ENCODE measurements around the gene BRME1.
"Not testable (repeated sequence)": the region's sequence is repeated elsewhere in the genome, so short reads cannot be mapped to it uniquely, and the experiment has no call there.

The BRME1 gene

DNA sequence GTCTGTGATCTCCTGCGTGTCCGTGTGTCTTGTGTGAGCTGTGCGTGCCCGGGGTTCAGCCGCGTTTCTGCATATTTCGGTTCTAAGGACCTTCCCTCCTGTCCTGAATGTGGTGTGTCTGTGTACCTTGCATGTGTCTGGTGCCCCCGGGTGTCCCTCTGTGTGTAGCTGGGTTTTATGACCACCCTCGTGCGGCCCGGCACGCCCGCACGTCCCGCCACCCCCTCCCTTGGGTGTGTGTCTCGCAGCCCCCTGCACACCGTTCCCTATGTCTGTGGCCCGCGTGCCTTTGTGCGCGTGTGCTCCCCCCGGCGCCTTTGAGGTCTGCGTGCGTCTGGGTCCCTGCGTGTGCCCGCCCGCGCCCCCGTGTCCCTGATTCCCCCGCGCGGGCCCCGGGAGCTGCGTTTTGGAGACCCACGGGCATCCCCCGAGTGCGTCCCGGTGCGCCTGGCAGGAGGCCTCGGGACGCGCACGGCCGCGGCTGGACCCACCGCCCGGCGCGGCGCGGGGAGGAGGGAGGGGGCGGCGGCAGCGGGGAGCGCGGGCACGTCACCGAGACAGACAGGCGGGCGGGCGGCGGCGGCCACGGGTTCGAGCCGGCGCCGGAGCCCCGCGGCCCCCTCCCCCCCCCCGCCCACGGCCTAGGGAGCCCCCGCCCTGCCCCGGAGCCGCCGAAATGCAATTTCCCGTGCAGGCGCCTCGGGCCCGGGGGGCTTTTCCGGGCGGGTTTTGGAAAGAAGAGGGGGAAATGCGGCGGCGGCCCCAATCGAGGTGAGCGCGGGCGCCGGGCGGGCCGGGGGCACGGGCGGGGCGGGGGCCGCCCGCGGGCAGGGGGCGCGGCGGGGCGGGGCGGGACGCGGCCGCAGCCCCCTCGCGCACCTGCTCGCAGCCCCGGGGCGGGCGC is 41.0 kb downstream of the BRME1 start:
- DNase-seq = no peak

DNA sequence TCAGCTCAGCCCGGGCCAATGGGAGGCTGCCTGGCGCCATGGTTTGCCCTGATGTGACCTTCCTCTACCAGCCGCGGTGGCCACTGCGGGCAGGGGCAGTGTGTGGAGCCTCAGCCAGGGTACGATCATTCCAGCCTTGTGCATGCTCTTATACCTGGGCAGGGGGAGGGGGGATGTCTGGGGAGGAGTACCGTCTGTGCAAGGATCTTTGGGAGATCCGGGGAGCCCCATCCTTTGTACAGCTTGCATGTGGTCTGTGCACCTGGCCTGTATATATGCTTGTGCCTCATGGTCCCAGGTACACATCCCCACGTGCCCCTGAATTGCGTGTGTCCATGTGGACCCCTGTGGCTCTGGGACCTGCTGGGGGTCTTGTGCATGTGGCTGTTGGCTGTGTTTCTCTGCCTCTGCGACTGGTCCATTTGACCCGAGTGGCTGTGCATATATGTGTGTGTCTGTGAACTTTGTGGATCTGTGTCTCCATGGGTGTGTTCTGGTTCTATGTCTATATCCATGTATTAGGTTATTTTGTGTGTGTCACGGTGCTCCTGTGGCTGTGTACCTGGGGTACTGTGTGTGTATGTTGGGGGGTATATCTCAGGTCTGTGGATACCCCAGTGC is 41.8 kb downstream of the BRME1 start:
- no peak for DNase-seq

DNA sequence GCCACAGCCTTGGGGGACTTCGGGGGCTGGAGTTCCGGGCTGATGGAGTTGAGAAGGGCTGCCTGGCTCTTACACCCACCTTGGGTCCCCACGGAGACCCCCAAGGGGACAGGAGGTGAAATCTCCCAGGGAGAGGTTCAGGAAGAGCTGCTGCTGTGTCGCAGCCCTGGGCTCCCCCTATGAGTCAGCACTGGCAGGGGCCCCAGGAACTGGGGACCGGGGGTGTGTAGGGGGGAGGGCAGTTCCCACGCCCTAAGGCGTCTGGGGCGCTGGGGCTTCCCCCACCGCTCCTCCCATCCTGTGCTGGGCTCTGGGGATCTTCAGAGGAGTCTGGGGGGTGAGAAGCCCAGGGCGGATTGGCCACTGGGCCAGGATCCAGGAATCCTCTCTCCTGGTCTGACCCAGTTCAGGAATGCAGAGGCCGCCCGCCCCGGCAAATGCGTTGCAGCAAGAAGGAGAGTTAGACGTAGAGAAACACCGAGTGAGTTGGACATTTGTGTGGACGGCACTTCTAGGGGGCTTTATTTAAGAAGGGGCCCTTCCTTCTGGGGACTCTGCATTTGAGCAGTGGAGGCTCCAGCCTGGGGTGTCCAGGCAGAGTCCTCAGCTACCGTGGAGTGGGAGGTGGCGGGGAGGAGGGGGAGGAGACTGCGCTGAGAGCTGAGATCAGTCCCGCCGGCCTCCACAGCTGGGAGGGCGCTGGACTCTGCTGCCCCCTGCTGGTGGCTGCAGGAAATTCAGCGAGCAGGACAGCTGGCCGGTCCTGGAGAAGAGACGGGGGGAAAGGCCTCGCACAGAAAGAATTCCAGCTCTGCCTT is 44.0 kb downstream of the BRME1 start:
- peak; percentile 53 for DNase-seq

DNA sequence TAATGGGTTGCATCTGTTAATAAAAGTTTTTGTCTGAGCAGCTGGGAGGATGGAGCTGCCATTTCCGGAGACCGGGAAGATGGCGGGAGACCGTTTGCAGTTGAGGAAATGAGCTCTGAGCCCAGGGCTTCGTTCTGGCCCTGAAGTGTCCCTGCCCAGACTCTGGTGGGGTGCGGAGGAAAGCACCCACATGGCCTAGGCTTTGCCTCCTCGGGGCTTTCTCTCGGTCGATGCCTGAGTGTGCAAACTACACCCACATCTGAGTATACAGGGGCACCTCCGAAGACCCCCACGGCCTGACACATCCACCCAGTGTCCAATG is 44.6 kb downstream of the BRME1 start:
- DNase-seq = no peak

DNA sequence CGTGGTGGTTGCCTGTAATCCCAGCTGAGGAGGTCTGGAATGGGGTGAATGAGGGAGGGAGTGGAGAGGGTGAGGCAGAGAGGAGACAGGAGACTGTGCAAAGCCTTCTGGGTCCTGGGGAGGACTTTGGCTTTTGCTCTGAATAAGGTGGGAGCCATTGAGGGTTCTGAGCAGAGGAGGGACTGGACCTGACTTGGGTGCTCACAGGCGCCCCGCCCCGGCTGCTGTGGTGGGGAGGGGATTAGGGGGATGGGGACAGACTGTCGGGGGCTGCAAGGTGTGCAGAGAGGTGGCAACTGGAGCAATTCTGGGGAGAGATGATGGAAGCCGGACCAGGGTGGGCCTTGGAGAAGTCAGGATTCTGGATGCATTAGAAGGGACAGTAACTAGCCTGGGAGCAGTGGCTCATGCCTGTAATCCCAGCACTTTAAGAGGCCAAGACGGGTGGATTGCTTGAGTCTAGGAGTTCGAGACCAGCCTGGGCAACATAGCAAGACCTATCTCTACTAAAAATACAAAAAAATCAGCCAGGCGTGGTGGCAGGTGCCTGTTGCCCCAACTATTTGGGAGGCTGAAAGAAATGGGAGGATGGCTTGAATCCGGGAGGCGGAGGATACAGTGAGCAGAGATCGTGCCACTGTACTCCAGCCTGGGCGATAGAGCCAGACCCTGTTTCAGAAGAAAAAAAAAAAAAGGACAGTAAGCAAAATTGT is 45.1 kb downstream of the BRME1 start:
- no peak for DNase-seq

DNA sequence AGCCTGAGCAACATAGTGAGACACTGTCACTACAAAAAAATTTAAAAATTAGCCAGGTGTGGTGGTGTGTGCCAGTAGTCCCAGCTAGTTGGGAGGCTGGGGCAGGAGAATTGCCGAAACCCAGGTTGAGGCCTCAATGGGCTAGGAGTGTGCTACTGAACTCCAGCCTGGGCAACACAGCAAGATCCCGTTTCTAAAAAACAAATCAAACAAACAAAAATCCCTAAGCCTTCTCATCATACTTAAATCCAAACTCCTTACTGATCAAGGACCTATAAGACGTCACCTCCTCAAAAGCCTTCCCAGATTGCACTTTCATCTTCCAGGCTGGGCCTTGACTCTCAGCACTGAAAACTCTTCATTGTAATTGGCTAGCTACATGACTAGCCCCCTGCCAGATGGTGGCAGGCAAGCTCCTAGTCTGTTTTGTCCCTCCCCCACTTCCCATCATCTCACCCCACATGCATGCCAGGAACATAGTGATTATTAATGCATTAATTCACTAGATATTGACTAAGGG is 46.5 kb downstream of the BRME1 start:
- DNase-seq = no peak

DNA sequence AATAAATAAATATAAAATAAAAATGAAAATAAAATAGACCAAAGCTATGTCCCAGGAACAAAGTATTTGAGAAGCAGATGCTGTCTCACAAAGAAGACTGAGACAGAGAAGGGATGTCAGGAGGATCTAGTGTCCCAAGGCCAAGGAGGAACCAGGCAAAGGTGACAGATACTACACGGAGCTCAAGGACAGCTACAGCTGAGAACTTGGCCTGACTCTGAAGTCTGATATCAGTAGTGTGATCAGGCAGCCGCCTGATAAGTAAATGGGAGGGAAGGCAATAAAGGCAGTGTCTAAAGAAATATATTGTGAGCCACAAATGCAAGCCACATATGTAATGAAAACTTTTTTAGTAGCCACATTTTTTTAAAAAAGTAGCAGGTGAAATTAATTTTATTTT is 49.4 kb downstream of the BRME1 start:
- DNase-seq = no peak

DNA sequence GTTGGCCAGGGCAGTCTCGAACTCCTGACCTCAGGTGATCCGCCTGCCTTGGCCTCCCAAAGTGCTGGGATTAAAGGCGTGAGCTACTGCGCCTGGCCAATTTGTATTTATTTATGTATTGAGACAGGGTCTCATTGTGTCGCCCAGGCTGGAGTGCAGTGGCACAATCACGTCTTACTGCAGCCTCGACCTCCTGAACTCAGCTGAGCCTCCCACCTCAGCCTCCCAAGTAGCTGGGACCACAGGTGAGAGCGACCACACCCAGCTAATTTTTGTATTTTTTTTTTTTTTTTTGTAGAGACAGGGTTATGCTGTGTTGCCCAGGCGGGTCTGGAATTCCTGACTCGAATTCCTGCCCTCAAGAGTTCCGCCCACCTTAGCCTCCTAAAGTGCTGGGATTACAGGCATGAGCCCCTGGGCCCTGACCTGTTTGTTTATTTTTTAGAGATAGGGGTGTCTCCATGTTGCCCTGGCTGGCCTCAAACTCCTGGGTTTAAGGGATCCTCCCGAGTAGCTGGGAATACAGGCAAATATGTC is 53.7 kb downstream of the BRME1 start:
- DNase-seq = not testable (repeated sequence)

DNA sequence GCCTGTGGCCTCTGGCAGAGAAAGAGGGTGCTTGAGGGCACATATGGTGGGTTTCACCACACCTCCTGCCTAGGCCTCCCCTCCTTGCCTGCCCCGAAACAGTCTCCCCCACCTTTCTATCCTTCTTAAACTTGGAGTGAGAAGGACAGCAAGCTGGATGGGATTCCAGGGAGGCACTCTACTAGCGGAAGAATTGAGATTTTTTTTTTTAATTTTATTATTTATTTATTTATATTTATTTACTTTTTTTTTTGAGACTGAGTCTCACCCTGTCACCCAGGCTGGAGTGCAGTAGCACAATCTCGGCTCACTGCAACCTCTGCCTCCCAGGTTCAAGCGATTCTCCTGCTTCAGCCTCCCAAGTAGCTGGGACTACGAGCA is 54.2 kb downstream of the BRME1 start:
- DNase-seq = not testable (repeated sequence)

DNA sequence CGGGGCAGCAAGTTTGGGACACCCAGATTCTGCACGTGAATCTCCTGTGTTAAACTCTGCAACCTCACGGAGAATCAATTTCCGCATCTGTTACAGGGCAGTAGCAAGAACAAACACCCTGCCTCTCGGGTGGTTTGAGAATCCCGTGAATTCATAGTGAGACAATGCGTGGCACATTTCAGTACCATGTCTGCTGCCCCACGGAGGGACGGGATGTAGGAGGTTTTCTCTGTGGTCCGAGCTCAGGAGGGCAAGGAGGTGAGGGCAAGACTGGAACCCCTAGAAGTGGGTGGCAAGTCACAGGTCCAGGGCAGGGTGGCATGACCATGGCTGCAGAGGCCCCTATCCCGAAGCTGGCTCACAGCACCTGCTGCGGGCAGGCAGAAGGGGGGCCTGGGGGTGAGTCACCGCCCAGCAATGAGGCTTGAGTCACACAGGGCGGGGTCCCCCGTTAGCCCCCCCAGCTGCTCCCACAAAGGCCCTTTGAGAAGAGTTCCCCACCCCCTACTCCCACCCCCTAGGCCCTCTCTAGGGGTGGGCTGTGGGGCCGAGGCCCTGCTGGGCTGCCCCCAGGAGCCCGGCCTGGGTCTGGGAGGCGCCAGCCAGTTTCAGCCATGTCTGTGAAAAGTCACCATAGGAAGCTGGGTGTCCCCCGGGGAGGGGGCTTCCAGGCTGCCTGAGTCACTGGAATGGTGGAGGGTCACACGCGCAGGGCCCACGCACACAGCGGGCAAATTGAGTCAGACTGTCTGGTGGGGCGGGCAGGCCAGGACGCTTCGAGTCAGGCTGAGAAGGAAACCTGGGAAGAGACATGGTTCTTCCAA is 54.8 kb downstream of the BRME1 start:
- DNase-seq = no peak

DNA sequence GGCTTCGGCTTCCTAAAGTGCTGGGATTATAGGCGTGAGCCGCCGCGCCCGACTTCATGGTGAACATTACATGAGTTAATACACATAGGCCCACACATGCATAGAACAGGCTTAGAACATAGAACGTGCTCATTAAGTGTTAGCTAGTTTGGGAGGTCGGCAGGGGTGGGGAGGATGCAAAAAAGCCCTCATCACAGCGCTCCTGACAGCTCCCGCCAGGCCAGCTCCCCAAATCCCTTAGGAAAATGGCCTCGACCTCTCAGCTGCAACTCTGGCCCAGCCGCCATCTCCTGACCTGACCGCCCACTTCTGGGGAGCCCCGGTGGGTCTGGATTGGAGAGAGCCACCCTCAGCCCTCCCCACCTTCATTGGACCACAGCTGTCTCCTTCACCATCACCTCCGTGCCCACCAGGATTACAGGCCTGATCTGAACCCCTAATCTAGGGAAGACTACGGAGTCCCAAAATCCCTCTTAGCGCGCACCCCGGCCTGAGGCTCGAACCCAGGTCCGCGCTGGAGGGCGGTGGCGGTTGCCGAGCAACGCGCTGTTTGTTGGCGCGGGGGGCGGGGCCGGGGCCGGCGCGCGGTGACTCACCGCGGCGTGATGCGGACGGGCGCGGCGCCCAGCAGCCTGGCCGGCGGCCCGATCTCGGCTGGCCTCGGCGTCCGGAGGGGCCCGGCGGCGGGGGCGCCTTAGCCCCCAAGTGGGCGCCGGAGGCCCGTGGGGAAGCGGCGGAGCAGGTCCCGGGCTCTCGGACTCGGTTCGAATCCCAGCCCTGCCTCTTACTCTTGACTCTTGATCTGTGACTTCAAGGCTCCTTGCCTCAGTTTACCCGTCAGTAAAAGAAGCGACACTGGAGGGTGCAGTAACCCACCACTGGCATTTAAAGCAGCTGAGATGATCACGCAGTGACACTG is 55.7 kb downstream of the BRME1 start:
- DNase-seq = peak; percentile 72

DNA sequence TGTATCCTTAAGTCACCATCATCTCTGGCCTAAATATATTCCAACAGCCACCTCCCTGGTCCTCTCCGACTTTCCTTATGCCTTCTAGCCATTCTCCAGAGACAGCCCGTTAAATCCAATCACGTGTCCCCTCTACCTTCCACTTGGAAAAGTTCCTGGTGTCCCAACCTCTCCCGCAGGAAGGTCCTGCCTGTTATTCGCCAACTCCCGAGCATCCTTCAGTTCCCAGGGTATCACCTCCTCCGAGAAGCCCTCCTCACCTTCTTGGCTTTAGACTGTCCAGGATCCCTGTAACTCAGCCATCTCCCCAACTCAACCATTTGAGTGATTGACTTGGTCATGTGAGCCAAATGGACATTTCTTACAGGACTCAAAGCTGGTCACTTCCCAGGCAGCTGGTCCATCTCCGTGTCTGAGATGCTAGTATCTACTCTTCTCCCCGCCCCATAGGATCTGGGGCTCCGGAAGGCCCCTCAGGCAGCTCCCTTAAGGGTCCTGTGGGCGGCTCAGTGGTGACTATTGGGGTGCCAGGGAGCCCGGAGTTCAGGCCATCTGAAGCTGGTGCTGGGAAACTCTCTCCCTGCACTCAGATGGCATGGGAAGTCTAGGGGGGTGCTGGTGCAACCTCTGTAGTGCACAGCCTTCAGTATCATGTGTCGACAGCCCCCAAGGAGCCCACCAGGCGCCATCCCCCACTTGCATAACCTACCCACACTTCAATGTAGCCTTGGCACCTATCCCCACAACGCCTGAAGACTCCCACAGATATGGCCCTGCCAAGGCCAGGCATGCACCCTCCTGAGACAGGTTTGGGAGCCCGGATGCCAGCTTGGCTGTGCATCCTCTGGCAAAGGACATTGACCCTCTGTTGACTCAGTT is 56.9 kb downstream of the BRME1 start:
- DNase-seq = no peak

DNA sequence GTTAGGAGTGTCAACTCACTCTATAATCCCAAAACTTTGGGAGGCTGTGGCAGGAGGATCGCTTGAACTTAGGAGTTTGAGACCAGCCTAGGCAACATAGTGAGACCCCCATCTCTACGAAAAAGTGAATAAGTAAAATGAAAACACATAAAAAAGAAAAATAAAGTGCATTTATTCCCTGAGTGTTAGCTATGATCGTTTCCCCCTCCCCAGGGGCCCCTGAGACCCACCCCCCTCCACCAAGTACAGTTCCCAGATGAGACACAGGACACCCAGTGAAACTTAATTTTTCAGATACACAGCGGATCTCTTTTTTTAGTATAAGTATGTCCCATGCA is 57.6 kb downstream of the BRME1 start:
- DNase-seq = no peak

DNA sequence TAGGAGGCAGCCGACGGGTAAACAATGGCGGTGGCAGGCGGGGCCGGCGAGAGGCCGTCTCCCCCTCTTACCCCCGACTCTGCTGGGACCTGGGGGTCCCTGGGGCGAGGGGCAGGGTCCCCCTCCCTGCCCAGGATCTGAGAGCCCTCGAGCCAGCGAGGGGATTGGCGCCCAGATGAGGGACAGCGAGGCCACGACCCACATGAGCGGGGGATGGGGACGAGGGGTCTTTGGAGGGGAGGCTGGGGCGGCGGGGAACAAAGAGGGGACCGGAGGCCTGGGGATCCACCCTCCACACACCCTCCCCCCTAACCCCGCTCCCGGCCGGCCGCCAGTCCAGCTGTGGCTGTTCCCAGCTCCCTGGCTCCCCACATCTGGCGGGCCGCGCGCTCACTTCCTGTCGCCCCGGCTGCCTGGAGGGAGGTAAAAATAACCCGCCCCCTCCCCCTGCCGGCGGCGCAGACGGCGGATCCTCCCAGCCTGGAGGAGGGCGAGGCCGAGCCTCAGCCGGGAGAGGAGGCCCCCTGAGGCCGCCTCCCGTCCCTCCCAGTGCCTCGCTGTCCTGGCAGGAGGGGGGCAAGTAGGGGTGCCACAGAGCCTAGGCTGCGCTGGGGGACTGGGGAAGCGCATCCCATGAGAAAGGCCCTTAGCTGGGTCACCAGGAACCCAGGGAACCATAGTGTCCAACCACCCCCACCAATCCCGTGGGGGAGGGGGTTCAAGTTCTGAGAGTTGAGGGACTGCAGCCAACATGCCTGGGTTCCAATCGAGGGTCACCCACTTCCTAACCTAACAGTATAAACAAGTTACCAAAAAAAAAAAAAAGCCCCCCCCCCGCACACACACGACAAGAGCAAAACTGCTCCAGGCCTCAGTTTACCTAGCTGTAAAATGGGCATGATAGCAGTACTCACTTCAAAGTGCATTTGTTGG is 58.2 kb downstream of the BRME1 start:
- peak; percentile 88 for DNase-seq

DNA sequence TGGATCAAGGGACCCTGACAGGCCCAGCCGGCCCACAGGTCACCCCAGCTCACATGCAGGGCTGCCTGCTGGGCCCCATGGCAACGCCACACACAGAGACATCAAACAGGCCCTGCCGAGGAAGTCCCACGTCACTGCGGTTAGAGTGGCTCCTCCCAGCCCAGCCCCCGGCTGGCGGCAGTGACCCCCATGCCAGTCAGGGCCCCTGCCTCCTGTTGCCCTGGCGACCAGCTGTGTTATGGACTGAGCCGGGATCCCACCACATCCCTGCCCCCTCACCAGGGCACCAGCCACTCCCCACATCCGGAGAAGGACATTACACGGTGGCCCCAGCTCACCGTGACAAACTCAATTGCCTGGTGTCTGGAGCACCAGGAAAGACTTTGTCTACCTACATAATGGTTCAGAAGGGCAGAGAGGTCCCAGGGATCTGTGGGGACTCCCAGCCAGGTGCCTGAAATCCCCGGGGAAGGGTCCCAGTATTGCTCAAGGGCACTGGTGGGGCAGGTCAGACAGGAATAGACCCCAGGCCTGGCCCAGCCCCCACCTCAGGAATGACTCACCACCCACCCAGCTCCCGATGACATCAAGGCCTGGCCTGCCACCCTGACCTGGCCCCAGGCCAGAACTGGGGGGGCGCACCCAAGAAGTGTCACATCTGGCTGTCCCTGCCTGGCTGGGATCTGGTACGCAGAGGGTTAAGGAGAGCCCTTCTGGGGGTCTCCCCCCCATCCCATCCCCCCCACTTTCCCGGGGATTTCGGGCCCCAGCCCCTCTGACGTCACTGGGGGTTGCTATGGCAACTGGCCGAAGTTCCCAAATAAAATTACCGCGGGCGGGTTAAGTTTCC is 59.1 kb downstream of the BRME1 start:
- DNase-seq = peak; percentile 88

DNA sequence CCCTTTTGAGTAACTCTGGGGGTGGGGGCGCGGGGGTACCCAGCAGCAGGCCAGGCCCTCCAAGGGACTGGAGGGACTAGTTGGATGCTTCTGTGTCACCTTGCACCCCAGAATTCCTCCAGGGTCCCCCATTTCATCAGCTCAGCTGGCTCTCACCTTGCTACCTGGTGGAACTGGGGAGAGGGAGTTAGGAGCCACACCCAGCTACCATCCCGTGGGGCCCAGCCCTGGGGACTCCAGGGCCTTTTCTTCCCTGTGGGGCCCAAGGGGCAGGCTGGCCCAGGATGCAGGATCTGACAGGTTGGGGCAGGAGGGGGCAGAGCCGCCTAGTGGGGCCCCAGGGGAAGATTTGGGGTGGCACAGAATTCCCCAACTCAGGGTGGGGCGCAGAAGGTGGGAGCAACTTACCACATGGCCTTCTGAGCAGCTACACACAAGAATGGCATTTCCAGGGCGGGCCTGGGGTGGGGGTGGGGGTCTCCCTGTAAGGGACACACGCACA is 61.7 kb downstream of the BRME1 start:
- DNase-seq = no peak

Measured in COR-L47 (cell line).